ENCODE results near the gene MCRIP2.

DNA sequence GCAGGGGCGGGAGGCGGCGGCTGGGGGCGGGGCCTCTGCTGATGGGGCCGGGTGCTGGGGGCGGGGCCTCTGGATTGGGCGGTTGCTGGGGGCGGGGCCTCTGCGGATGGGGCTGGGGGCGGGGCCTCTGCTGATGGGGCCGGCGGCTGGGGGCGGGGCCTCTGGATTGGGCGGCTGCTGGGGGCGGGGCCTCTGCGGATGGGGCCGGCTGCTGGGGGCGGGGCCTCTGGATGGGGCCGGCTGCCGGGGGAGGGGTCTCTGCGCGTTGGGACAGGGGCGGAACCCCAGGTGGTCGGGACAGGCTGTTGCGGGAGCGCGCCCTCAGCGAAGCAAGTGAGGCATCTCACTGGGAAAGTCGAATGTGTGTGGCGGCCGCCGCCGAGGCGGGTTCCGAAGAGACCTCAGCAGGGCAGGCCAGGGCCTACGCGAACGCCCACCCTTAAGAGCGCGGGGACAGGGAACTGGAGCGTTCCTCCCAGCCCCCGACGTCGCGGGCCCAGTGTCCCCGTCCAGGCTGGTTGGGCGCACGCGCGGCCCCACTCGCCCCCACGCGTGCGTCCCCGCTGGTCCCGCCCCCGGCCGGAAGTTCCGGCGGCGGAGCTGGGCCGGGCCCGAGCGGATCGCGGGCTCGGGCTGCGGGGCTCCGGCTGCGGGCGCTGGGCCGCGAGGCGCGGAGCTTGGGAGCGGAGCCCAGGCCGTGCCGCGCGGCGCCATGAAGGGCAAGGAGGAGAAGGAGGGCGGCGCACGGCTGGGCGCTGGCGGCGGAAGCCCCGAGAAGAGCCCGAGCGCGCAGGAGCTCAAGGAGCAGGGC lies 38.4 kb downstream of the MCRIP2 start, which contains the start of gene STUB1:
- TF ChIP-seq, protein P1, sequence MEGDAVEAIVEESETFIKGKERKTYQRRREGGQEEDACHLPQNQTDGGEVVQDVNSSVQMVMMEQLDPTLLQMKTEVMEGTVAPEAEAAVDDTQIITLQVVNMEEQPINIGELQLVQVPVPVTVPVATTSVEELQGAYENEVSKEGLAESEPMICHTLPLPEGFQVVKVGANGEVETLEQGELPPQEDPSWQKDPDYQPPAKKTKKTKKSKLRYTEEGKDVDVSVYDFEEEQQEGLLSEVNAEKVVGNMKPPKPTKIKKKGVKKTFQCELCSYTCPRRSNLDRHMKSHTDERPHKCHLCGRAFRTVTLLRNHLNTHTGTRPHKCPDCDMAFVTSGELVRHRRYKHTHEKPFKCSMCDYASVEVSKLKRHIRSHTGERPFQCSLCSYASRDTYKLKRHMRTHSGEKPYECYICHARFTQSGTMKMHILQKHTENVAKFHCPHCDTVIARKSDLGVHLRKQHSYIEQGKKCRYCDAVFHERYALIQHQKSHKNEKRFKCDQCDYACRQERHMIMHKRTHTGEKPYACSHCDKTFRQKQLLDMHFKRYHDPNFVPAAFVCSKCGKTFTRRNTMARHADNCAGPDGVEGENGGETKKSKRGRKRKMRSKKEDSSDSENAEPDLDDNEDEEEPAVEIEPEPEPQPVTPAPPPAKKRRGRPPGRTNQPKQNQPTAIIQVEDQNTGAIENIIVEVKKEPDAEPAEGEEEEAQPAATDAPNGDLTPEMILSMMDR (IDR thresholded peaks at IDR 0.05; ENCODE audit: low read length) = no peak
- no peak for TF ChIP-seq EZH2phosphoT487 (IDR thresholded peaks at IDR 0.05; ENCODE audit: low read length)
